Measurements from ENCODE around the gene C1QTNF12. TPM values are rescaled to one million over a fixed set of nuclear protein-coding genes. Genes with fewer than 3 reads are reported as not detected.

Gene C1QTNF12
- total and polyA plus RNA-seq, 2 experiments from 2014 or later: 4.1 to 4.2 TPM

Small RNA genes within 50 kb of the gene (microRNA-seq; reads per million reads assigned to microRNA genes)
- gene MIR6726: not detected

Small RNA genes within 50 kb of the gene (small RNA-seq; reads per million reads assigned to genes)
- not detected for gene MIR6726 (ENCODE audit: low replicate concordance)

Other genes starting within 250 kb of the C1QTNF12 start
- gene HES4, start 246.6 kb downstream of the C1QTNF12 start, total RNA-seq (2014; rRNA removed; shearing (Covaris generic)): 2.3 and 4.8 TPM in 2 replicates
- gene HES4, start 246.6 kb downstream of the C1QTNF12 start, polyA plus RNA-seq (2016; fragmentation: Nextera tagmentation; extraction: Ambion mirVana): 6.7 and 7.9 TPM in 2 replicates
- gene ISG15, start 233.2 kb downstream of the C1QTNF12 start, total RNA-seq (2014; rRNA removed; shearing (Covaris generic)): 52.9 and 65.3 TPM in 2 replicates
- 101 and 113 TPM in 2 replicates for gene ISG15, start 233.2 kb downstream of the C1QTNF12 start, polyA plus RNA-seq (2016; fragmentation: Nextera tagmentation; extraction: Ambion mirVana)
- gene AGRN, start 226.6 kb downstream of the C1QTNF12 start, total RNA-seq (2014; rRNA removed; shearing (Covaris generic)): 144 and 185 TPM in 2 replicates
- 12.3 and 13.2 TPM in 2 replicates for gene AGRN, start 226.6 kb downstream of the C1QTNF12 start, polyA plus RNA-seq (2016; fragmentation: Nextera tagmentation; extraction: Ambion mirVana)
- gene RNF223, start 172.4 kb downstream of the C1QTNF12 start, total RNA-seq (2014; rRNA removed; shearing (Covaris generic)): not detected in 2 replicates
- gene RNF223, start 172.4 kb downstream of the C1QTNF12 start, polyA plus RNA-seq (2016; fragmentation: Nextera tagmentation; extraction: Ambion mirVana): not detected in 2 replicates
- gene C1orf159, start 130.6 kb downstream of the C1QTNF12 start, total RNA-seq (2014; rRNA removed; shearing (Covaris generic)): 21.3 and 21.5 TPM in 2 replicates
- gene C1orf159, start 130.6 kb downstream of the C1QTNF12 start, polyA plus RNA-seq (2016; fragmentation: Nextera tagmentation; extraction: Ambion mirVana): 9.6 and 9.9 TPM in 2 replicates
- gene TTLL10, start 72.8 kb downstream of the C1QTNF12 start, total RNA-seq (2014; rRNA removed; shearing (Covaris generic)): 0.45 TPM in 1 of 2 replicates, not detected in the other
- gene TTLL10, start 72.8 kb downstream of the C1QTNF12 start, polyA plus RNA-seq (2016; fragmentation: Nextera tagmentation; extraction: Ambion mirVana): not detected in 2 replicates
- gene TNFRSF18, start 40.1 kb downstream of the C1QTNF12 start, total RNA-seq (2014; rRNA removed; shearing (Covaris generic)): 0.58 and 1.5 TPM in 2 replicates
- gene TNFRSF18, start 40.1 kb downstream of the C1QTNF12 start, polyA plus RNA-seq (2016; fragmentation: Nextera tagmentation; extraction: Ambion mirVana): 0.56 and 1.1 TPM in 2 replicates
- not detected in 2 replicates for gene TNFRSF4, start 32.6 kb downstream of the C1QTNF12 start, total RNA-seq (2014; rRNA removed; shearing (Covaris generic))
- gene TNFRSF4, start 32.6 kb downstream of the C1QTNF12 start, polyA plus RNA-seq (2016; fragmentation: Nextera tagmentation; extraction: Ambion mirVana): not detected in 2 replicates
- gene SDF4, start 14.7 kb downstream of the C1QTNF12 start, total RNA-seq (2014; rRNA removed; shearing (Covaris generic)): 51.6 and 62.6 TPM in 2 replicates
- gene SDF4, start 14.7 kb downstream of the C1QTNF12 start, polyA plus RNA-seq (2016; fragmentation: Nextera tagmentation; extraction: Ambion mirVana): 45.0 and 49.2 TPM in 2 replicates
- 26.5 and 33.5 TPM in 2 replicates for gene B3GALT6, start 14.5 kb downstream of the C1QTNF12 start, total RNA-seq (2014; rRNA removed; shearing (Covaris generic))
- gene B3GALT6, start 14.5 kb downstream of the C1QTNF12 start, polyA plus RNA-seq (2016; fragmentation: Nextera tagmentation; extraction: Ambion mirVana): 5.5 and 9.3 TPM in 2 replicates
- gene UBE2J2, start 27.1 kb upstream of the C1QTNF12 start, total RNA-seq (2014; rRNA removed; shearing (Covaris generic)): 70.2 and 73.5 TPM in 2 replicates
- gene UBE2J2, start 27.1 kb upstream of the C1QTNF12 start, polyA plus RNA-seq (2016; fragmentation: Nextera tagmentation; extraction: Ambion mirVana): 47.1 and 49.5 TPM in 2 replicates
- 0.70 and 1.4 TPM in 2 replicates for gene SCNN1D, start 33.7 kb upstream of the C1QTNF12 start, total RNA-seq (2014; rRNA removed; shearing (Covaris generic))
- gene SCNN1D, start 33.7 kb upstream of the C1QTNF12 start, polyA plus RNA-seq (2016; fragmentation: Nextera tagmentation; extraction: Ambion mirVana): 1.7 and 1.8 TPM in 2 replicates
- gene ACAP3, start 61.2 kb upstream of the C1QTNF12 start, total RNA-seq (2014; rRNA removed; shearing (Covaris generic)): 27.7 and 31.9 TPM in 2 replicates
- gene ACAP3, start 61.2 kb upstream of the C1QTNF12 start, polyA plus RNA-seq (2016; fragmentation: Nextera tagmentation; extraction: Ambion mirVana): 6.4 and 8.1 TPM in 2 replicates
- 49.9 and 55.8 TPM in 2 replicates for gene PUSL1, start 61.9 kb upstream of the C1QTNF12 start, total RNA-seq (2014; rRNA removed; shearing (Covaris generic))
- gene PUSL1, start 61.9 kb upstream of the C1QTNF12 start, polyA plus RNA-seq (2016; fragmentation: Nextera tagmentation; extraction: Ambion mirVana): 41.5 and 43.9 TPM in 2 replicates
- gene INTS11, start 77.9 kb upstream of the C1QTNF12 start, total RNA-seq (2014; rRNA removed; shearing (Covaris generic)): 140 and 161 TPM in 2 replicates
- 102 and 110 TPM in 2 replicates for gene INTS11, start 77.9 kb upstream of the C1QTNF12 start, polyA plus RNA-seq (2016; fragmentation: Nextera tagmentation; extraction: Ambion mirVana)
- gene CPTP, start 78.1 kb upstream of the C1QTNF12 start, total RNA-seq (2014; rRNA removed; shearing (Covaris generic)): 12.9 and 13.5 TPM in 2 replicates
- 8.1 and 8.2 TPM in 2 replicates for gene CPTP, start 78.1 kb upstream of the C1QTNF12 start, polyA plus RNA-seq (2016; fragmentation: Nextera tagmentation; extraction: Ambion mirVana)
- 0.14 TPM in 1 of 2 replicates, not detected in the other for gene TAS1R3, start 84.6 kb upstream of the C1QTNF12 start, total RNA-seq (2014; rRNA removed; shearing (Covaris generic))
- gene TAS1R3, start 84.6 kb upstream of the C1QTNF12 start, polyA plus RNA-seq (2016; fragmentation: Nextera tagmentation; extraction: Ambion mirVana): 0.12 TPM in 1 of 2 replicates, not detected in the other
- gene DVL1, start 102.7 kb upstream of the C1QTNF12 start, total RNA-seq (2014; rRNA removed; shearing (Covaris generic)): 62.7 and 69.7 TPM in 2 replicates
- gene DVL1, start 102.7 kb upstream of the C1QTNF12 start, polyA plus RNA-seq (2016; fragmentation: Nextera tagmentation; extraction: Ambion mirVana): 13.5 and 15.4 TPM in 2 replicates
- 11.7 and 17.2 TPM in 2 replicates for gene MXRA8, start 111.8 kb upstream of the C1QTNF12 start, total RNA-seq (2014; rRNA removed; shearing (Covaris generic))
- gene MXRA8, start 111.8 kb upstream of the C1QTNF12 start, polyA plus RNA-seq (2016; fragmentation: Nextera tagmentation; extraction: Ambion mirVana): 7.6 and 9.1 TPM in 2 replicates
- gene AURKAIP1, start 128.5 kb upstream of the C1QTNF12 start, total RNA-seq (2014; rRNA removed; shearing (Covaris generic)): 156 and 167 TPM in 2 replicates
- 355 and 369 TPM in 2 replicates for gene AURKAIP1, start 128.5 kb upstream of the C1QTNF12 start, polyA plus RNA-seq (2016; fragmentation: Nextera tagmentation; extraction: Ambion mirVana)
- 146 and 147 TPM in 2 replicates for gene CCNL2, start 152.6 kb upstream of the C1QTNF12 start, total RNA-seq (2014; rRNA removed; shearing (Covaris generic))
- gene CCNL2, start 152.6 kb upstream of the C1QTNF12 start, polyA plus RNA-seq (2016; fragmentation: Nextera tagmentation; extraction: Ambion mirVana): 99.4 and 115 TPM in 2 replicates
- gene MRPL20, start 160.6 kb upstream of the C1QTNF12 start, total RNA-seq (2014; rRNA removed; shearing (Covaris generic)): 158 and 173 TPM in 2 replicates
- gene MRPL20, start 160.6 kb upstream of the C1QTNF12 start, polyA plus RNA-seq (2016; fragmentation: Nextera tagmentation; extraction: Ambion mirVana): 319 and 344 TPM in 2 replicates
- gene ANKRD65, start 174.6 kb upstream of the C1QTNF12 start, total RNA-seq (2014; rRNA removed; shearing (Covaris generic)): 1.7 and 1.8 TPM in 2 replicates
- gene ANKRD65, start 174.6 kb upstream of the C1QTNF12 start, polyA plus RNA-seq (2016; fragmentation: Nextera tagmentation; extraction: Ambion mirVana): 1.6 and 2.6 TPM in 2 replicates
- 21.9 and 31.5 TPM in 2 replicates for gene VWA1, start 189.0 kb upstream of the C1QTNF12 start, total RNA-seq (2014; rRNA removed; shearing (Covaris generic))
- gene VWA1, start 189.0 kb upstream of the C1QTNF12 start, polyA plus RNA-seq (2016; fragmentation: Nextera tagmentation; extraction: Ambion mirVana): 7.2 and 7.9 TPM in 2 replicates
- 0.45 and 1.2 TPM in 2 replicates for gene ATAD3C, start 203.0 kb upstream of the C1QTNF12 start, total RNA-seq (2014; rRNA removed; shearing (Covaris generic))
- gene ATAD3C, start 203.0 kb upstream of the C1QTNF12 start, polyA plus RNA-seq (2016; fragmentation: Nextera tagmentation; extraction: Ambion mirVana): 1.1 and 1.3 TPM in 2 replicates
- gene ATAD3B, start 225.0 kb upstream of the C1QTNF12 start, total RNA-seq (2014; rRNA removed; shearing (Covaris generic)): 61.4 and 63.4 TPM in 2 replicates
- gene ATAD3B, start 225.0 kb upstream of the C1QTNF12 start, polyA plus RNA-seq (2016; fragmentation: Nextera tagmentation; extraction: Ambion mirVana): 32.3 and 37.8 TPM in 2 replicates